Mammary epithelial cell (primary cell): ENCODE data around the gene GJA1.

Experiments used
- EZH2 ChIP-seq: IDR thresholded peaks from 2 replicates; pipeline ENCODE4 v1.6.1; 2012; ENCODE audit warnings: low read length, inconsistent platforms, borderline replicate concordance
- TF ChIP-seq, protein P1 (sequence below), 2 donors: IDR thresholded peaks in 1 of 2; conservative IDR thresholded peaks in 1 of 2; 2 replicates each; pipeline ENCODE4 v1.5.1; 2011 to 2012; ENCODE audit warnings: inconsistent platforms in 2 of 2, low read length in 2 of 2, mild to moderate bottlenecking in 2 of 2, control low read depth in 1 of 2, low read depth in 1 of 2; ENCODE audit not compliant: insufficient read depth in 1 of 2; ENCODE audit errors: extremely low read depth in 1 of 2

DNA sequence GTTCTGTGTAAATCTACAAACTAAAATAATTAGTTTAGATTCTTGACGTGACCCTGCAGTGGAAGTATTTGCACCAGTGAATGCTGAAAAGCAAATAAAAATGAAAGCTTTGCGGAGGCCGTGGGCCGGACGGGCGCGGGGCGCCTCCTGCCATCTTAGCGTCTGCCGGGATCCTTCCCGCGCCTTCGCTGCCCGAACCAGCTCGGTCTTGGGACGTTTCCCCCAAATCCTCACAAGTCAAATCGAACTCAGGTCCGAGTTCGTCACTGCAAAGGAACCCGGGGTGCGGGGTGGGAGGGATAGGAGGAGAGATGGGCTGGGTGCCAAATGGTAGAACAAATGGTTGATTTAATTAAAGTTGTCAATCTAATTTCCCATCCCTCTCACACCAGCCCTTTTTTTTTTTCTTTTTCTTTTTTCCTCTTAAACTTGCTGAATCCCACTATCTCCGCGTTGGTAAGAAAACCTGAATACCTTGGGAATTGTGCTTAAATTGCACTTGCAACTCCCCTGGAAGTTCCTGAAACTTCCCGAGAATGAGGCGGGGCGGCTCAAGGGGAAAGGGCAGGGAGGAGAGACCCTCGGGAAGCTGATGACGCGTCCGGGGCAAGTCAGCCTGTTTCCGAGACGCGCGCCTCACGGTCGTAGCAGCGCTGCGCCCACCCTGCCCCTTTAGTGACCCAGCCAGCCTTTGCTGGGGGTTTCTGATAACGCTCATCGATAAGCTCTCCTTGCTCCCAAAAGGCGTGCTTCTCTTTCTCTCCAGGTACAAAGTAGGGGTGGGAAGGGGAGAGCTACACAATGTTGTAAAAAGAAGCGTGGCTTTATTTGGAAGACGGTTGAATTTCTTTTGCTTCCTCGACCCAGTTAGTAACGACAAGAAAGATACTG lies 1.8 kb downstream of the GJA1 start:
- TF ChIP-seq, protein P1, sequence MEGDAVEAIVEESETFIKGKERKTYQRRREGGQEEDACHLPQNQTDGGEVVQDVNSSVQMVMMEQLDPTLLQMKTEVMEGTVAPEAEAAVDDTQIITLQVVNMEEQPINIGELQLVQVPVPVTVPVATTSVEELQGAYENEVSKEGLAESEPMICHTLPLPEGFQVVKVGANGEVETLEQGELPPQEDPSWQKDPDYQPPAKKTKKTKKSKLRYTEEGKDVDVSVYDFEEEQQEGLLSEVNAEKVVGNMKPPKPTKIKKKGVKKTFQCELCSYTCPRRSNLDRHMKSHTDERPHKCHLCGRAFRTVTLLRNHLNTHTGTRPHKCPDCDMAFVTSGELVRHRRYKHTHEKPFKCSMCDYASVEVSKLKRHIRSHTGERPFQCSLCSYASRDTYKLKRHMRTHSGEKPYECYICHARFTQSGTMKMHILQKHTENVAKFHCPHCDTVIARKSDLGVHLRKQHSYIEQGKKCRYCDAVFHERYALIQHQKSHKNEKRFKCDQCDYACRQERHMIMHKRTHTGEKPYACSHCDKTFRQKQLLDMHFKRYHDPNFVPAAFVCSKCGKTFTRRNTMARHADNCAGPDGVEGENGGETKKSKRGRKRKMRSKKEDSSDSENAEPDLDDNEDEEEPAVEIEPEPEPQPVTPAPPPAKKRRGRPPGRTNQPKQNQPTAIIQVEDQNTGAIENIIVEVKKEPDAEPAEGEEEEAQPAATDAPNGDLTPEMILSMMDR (conservative IDR thresholded peaks at IDR 0.05 in 1 of 2, IDR thresholded peaks at IDR 0.05 in 1 of 2; ENCODE audit: extremely low read depth in 1 of 2, insufficient read depth in 1 of 2, low read depth in 1 of 2, low read length in 2 of 2), result no peak
- TF ChIP-seq EZH2, result no peak
